Fibroblast of the aortic adventitia (primary cell): Measurements from ENCODE around the gene UCN3. TPM values are rescaled to one million over a fixed set of nuclear protein-coding genes. Genes with fewer than 3 reads are reported as not detected.

Source experiments
- DNase-seq: peaks from one replicate; pipeline ENCODE4 v3.0.0-alpha.2; 2010; ENCODE audit warnings: low read depth
- H3K4me3 ChIP-seq: 2 replicates; pipeline ENCODE4 v1.5.1; 2011; ENCODE audit warnings: low read depth, mild to moderate bottlenecking, control low read depth, low read length, moderate library complexity
- CTCF ChIP-seq: IDR thresholded peaks from 2 replicates; pipeline ENCODE4 v1.5.1; 2011; ENCODE audit warnings: mild to moderate bottlenecking, low read length, control low read depth, inconsistent platforms; ENCODE audit not compliant: insufficient read depth
- total RNA-seq: library from RNA; depleted of rRNA; stranded (reverse); fragments of >200 nt; gene quantifications from 2 replicates; pipeline ENCODE4 v1.2.3, GENCODE V29; 2012; ENCODE audit warnings: low replicate concordance

The UCN3 gene
- total RNA-seq, 1 donor, result not detected

- no peak for DNase-seq
- no peak overlapping the region for H3K4me3 ChIP-seq
- no peak for TF ChIP-seq CTCF
Measured at GRCh38 chr10:5416981-5417380, 52.2 kb downstream of the UCN3 start.

GRCh38 chr10:5418584-5418983 is 53.8 kb downstream of the UCN3 start:
- DNase-seq, result no peak
- H3K4me3 ChIP-seq, result no peak overlapping the region
- TF ChIP-seq CTCF, result no peak

GRCh38 chr10:5419466-5420094 is 54.8 kb downstream of the UCN3 start:
- no peak overlapping the region for H3K4me3 ChIP-seq
- TF ChIP-seq CTCF, result no peak
- DNase-seq, result no peak

GRCh38 chr10:5423771-5424170 is 59.0 kb downstream of the UCN3 start:
- peak; percentile 66 for DNase-seq
- no peak for TF ChIP-seq CTCF
- no peak overlapping the region for H3K4me3 ChIP-seq

Other genes starting within 250 kb of the UCN3 start
- gene AKR1C8, start 179.8 kb upstream of the UCN3 start, total RNA-seq, result not detected in 2 replicates
- not detected in 2 replicates for gene AKR1C4, start 168.1 kb upstream of the UCN3 start, total RNA-seq
- not detected in 2 replicates for gene TUBAL3, start 39.9 kb downstream of the UCN3 start, total RNA-seq
- 16.6 and 33.9 TPM in 2 replicates for gene NET1, start 47.6 kb downstream of the UCN3 start, total RNA-seq
- gene CALML5, start 134.6 kb downstream of the UCN3 start, total RNA-seq, result not detected in 2 replicates
- not detected in 2 replicates for gene CALML3, start 160.0 kb downstream of the UCN3 start, total RNA-seq